AG10803 (cell line): ENCODE measurements around the gene AADAT.
A peak's percentile ranks its signal among the peaks of the same experiment; 100 is the strongest.

Experiments used
- DNase-seq: peaks from one replicate; pipeline ENCODE4 v3.0.0; 2010; ENCODE audit warnings: low read depth
- H3K4me3 ChIP-seq: 2 replicates; pipeline ENCODE4 v1.5.1; 2011; ENCODE audit warnings: mild to moderate bottlenecking, low read length, control low read depth
- TF ChIP-seq, protein P1 (sequence below): conservative IDR thresholded peaks from 2 replicates; pipeline ENCODE4 v1.5.1; 2011; ENCODE audit warnings: mild to moderate bottlenecking, low read length, control low read depth, inconsistent platforms

AADAT gene

DNA sequence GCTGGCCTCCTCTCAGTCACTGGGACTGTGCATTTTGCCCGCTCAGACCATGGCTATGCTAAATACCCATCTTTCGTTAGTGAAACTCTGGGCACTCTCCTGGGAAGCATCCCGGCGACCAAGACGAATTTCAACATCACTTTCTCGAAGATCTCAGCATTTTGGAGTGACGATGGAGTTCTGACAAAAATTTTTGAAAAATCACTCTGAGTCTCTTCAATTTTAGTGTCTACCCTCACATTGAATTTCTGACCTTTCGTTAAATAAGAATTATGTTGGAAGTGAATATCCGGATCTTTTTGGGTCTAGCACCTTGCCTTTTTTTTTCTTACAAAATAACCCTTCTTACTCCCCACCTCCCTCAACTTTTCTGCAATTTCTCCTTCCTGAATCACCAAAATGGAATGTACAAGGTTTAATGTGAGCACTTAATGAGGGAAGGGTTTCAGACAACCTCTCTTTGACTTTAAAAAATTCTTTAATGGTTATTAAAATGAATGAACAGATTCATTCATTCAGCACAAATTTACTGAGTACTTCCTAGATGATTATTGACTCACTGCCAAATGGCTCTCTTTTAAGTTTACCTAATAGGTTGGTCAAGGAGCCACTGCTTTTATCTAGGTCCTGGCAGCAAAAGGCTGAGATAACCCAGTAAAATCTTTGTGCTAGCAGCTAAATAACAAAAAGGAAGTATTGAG lies 746 bp upstream of the AADAT start:
- DNase-seq: peak; percentile 12
- TF ChIP-seq, protein P1, sequence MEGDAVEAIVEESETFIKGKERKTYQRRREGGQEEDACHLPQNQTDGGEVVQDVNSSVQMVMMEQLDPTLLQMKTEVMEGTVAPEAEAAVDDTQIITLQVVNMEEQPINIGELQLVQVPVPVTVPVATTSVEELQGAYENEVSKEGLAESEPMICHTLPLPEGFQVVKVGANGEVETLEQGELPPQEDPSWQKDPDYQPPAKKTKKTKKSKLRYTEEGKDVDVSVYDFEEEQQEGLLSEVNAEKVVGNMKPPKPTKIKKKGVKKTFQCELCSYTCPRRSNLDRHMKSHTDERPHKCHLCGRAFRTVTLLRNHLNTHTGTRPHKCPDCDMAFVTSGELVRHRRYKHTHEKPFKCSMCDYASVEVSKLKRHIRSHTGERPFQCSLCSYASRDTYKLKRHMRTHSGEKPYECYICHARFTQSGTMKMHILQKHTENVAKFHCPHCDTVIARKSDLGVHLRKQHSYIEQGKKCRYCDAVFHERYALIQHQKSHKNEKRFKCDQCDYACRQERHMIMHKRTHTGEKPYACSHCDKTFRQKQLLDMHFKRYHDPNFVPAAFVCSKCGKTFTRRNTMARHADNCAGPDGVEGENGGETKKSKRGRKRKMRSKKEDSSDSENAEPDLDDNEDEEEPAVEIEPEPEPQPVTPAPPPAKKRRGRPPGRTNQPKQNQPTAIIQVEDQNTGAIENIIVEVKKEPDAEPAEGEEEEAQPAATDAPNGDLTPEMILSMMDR: no peak
- peak overlapping the region; percentile 80 for H3K4me3 ChIP-seq

DNA sequence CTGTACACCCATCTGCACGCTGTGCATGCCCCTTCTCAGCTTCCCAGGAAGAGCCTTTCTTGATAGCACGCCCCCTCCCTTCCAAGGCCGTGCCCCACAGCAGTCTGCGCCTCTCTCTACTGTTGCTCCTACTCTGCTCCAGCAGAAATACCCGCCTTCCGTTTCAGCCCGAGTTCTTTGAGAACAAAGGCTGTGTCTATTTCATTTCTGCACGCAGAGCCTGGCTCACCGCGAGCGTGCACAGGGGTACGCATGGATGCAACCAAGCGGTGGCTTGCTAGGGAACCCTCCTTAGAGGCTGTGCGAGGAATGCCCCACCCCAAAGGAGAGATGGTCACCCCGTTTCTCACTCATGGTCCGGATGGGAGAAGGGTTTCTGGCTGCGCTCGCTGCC lies 485 bp downstream of the AADAT start:
- peak overlapping the region; percentile 80 for H3K4me3 ChIP-seq
- DNase-seq: peak; percentile 33
- TF ChIP-seq, protein P1: peak; percentile 13; the same call in 1 of the 2 replicates

DNA sequence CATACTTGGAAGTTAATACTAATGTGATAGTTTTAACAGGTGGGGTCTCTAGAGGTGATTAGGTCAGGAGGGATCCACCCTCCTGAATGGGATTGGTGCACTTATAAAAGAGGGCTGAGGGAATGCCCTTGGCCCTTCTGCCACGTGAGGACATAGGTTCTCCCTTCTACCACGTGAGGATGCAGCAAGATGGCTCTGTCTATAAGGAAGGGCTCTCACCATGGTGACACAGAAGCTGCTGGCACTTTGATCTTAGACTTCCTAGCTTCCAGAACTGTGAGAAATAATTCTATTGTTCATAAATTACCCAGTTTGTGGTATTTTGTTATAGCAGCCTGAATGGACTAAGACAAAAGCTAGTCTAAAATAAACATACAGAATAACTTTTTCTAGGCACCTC lies 1.0 kb downstream of the AADAT start:
- TF ChIP-seq, protein P1: no peak
- peak overlapping the region; percentile 80 for H3K4me3 ChIP-seq
- DNase-seq: no peak

DNA sequence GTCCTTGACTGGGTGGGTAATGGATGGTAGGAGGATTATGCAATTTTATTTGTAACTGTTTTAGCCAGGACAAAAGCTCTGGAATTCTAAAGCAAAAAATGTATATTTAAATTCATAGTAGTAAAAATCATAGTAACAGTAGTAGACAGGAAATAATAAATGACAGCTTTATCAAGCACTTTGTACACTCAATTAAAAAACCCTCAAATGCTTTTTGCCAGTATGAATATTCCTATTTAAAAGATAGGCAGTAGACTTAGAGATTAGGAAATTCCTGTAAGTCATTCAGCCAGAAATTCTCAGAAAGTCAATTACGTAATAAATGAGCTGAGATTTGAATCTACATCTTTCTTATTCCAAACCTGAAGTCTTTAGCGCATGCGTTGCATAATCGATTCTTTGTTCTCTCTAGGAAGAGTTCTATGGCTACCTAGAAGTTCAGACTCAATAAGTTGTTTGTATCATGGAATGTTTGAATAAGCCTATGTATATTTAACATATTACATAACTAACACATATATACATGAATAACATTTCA lies 2.5 kb downstream of the AADAT start:
- TF ChIP-seq, protein P1: no peak
- no peak overlapping the region for H3K4me3 ChIP-seq
- DNase-seq: peak; percentile 9

DNA sequence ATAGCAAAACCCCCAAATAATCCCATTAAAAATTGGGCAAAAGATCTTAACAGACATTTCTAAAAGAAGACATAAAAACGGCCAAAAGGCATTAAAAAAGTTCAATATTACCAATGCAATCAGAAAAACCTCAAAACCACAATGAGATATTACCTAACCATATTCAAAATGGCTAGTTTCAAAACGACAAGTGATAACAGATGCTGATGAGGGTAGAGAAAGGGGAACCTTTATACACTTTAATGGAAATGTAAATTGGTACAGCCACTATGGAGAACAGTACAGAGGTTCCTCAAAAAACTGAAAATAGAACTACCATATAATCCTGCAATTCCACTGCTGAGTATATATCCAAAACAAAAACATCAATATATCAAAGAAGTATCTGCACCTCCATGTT lies 6.2 kb downstream of the AADAT start:
- no peak for DNase-seq
- H3K4me3 ChIP-seq: no peak overlapping the region
- TF ChIP-seq, protein P1: no peak

DNA sequence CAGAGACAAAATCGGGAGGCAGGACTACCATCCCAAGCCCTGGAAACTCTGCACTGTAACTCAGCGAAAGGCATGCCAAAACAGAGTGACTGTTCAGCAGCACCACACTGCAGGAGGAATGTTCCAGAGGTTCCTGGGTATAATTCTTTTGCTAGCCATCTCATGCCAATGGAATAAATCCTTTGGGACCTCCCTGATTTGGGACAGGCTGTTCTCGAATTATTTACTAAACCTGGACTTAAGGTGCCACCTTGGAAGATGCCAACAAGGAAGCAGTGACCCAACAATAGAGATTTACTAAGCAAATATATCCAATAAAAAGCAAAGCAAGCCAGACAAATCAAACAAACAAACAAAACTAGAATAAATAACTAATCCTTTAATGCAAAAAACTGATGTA lies 9.3 kb downstream of the AADAT start:
- TF ChIP-seq, protein P1: no peak
- DNase-seq: no peak
- no peak overlapping the region for H3K4me3 ChIP-seq

DNA sequence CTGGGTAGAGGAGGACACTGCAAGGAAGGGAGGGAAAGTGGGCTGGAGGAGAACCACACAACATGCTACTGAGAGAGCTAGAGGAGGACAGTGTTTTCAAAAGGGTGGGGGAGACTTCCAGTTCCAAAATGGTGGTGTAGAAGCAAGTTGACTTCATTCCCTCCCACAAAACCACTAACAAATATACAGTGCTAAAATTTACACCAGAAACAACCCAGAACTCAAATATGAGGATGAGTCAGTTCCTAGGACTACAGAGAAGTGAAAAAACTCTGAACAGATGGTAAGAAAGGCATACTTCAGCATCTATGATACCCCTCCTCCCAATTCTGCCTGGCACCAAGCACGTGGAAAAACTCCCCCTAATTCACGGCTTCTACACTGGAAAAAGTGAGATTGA lies 9.8 kb downstream of the AADAT start:
- peak; percentile 6 for DNase-seq
- no peak overlapping the region for H3K4me3 ChIP-seq
- TF ChIP-seq, protein P1: no peak
